ENCODE results near the gene KIF16B.

KIF16B gene

DNA sequence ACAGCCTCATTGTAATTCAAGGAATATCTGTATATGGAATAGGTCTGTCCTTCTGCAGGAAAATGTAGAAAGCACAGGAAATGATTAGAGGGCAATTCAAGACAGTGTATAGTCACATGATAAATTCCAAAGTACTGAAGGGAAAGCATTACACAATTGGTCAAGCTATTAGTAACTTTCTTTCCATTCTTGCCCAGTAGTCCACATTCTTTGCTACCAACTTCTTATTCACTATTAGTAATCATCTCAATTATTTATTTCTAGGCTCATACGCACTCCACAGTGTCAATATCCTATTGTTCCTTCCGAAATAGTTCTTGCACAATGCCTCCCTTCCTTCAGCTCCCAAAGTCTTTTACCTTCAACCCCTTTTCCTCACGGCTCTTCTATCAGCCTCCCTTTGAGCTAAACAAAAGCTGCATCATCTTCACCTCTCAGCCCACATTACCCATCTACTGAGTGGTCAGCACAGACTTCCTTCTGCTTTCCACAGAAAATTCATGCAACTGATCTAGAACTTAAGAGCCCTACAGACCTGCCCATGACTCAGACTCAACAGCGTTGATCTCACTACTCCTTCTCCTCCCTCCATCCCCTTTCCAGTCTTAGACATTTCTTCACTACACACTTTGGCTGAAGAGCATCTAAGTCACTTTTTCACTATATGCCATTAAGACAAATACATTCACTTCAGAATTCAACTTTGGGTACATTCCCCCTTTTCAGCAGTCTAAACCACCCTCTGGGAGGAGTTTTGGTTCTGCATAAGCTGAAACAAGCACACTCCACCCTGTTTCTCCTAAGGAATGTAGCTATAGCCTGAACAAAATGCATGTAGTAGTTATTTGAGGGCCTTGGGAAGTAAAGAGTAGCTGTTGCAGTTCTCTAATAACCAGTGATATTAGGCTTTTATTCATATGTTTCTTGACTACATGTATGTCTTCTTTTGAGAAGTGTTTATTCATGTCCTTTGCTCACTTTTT is 157.9 kb downstream of the KIF16B start:
- no peak overlapping the region for H3K4me3 ChIP-seq (ENCODE audit: low read depth, low read length)
- DNase-seq (ENCODE audit: low read depth, low spot score), result no peak
- ChIA-PET CTCF (no interaction called here), POLR2A (no interaction called here)
- no peak for TF ChIP-seq CTCF (IDR thresholded peaks at IDR 0.05; ENCODE audit: insufficient read depth, low read length, missing control alignments)

GRCh38 chr20:16412906-16413305 is 160.3 kb downstream of the KIF16B start:
- ChIA-PET CTCF (no interaction called here), POLR2A (no interaction called here)
- DNase-seq (ENCODE audit: low read depth, low spot score), result no peak
- no peak overlapping the region for H3K4me3 ChIP-seq (ENCODE audit: low read depth, low read length)
- no peak for TF ChIP-seq CTCF (IDR thresholded peaks at IDR 0.05; ENCODE audit: insufficient read depth, low read length, missing control alignments)

GRCh38 chr20:16411361-16411760 is 161.9 kb downstream of the KIF16B start:
- no peak for DNase-seq (ENCODE audit: low read depth, low spot score)
- TF ChIP-seq CTCF (IDR thresholded peaks at IDR 0.05; ENCODE audit: insufficient read depth, low read length, missing control alignments), result no peak
- CTCF ChIA-PET, result no interaction called here
- H3K4me3 ChIP-seq (ENCODE audit: low read depth, low read length), result no peak overlapping the region
- POLR2A ChIA-PET, result no interaction called here

GRCh38 chr20:16410626-16411025 is 162.6 kb downstream of the KIF16B start:
- CTCF ChIA-PET, result no interaction called here
- H3K4me3 ChIP-seq (ENCODE audit: low read depth, low read length), result no peak overlapping the region
- DNase-seq (ENCODE audit: low read depth, low spot score), result no peak
- TF ChIP-seq CTCF (IDR thresholded peaks at IDR 0.05; ENCODE audit: insufficient read depth, low read length, missing control alignments), result no peak
- POLR2A ChIA-PET, result no interaction called here

DNA sequence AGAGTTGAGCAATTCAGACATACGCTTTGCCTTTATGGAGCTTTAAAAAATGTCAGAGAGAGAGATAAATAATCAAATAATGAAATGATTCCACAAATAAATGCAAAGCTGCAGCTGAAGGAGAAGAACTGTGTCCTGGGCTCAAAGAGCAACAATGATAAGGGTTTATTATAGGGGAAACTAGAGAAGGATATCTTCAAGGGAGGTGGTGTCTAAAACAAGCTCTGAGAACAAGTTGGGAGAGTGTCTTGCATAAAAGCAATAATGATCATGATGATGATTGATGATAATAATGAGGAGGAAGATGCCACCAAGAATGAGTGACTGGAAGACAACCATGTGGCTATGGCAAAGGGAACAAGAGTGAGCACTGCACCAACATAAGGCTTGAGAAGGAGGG is 164.3 kb downstream of the KIF16B start:
- CTCF ChIA-PET, result no interaction called here
- TF ChIP-seq CTCF (IDR thresholded peaks at IDR 0.05; ENCODE audit: insufficient read depth, low read length, missing control alignments), result no peak
- POLR2A ChIA-PET, result no interaction called here
- DNase-seq (ENCODE audit: low read depth, low spot score), result no peak
- no peak overlapping the region for H3K4me3 ChIP-seq (ENCODE audit: low read depth, low read length)

GRCh38 chr20:16407251-16408067 is 165.8 kb downstream of the KIF16B start:
- no peak for DNase-seq (ENCODE audit: low read depth, low spot score)
- POLR2A ChIA-PET, result no interaction called here
- no peak overlapping the region for H3K4me3 ChIP-seq (ENCODE audit: low read depth, low read length)
- no peak for TF ChIP-seq CTCF (IDR thresholded peaks at IDR 0.05; ENCODE audit: insufficient read depth, low read length, missing control alignments)
- CTCF ChIA-PET, result no interaction called here
